GM23338 (cell line): ENCODE measurements around the gene HCAR1. TPM values are rescaled to one million over a fixed set of nuclear protein-coding genes. Genes with fewer than 3 reads are reported as not detected.

Source experiments
- ATAC-seq: fragments of 200-7000 bp; cut with Tn5 transposase; 3 replicates; pipeline ENCODE4 v1.9.1; 2020
- DNase-seq: peaks from one replicate; pipeline ENCODE4 v3.0.0-alpha.2; 2015; ENCODE audit warnings: low spot score
- H2AFZ ChIP-seq: fragments of 200-600 bp; sonication (generic); 2 replicates; pipeline ENCODE4 v1.8.0; 2016; ENCODE audit warnings: antibody characterized with exemption, mild to moderate bottlenecking, moderate library complexity
- H3F3A ChIP-seq: fragments of 200-600 bp; sonication (generic); replicated peaks from 2 replicates; pipeline ENCODE4 v1.8.0; 2017; ENCODE audit warnings: antibody characterized with exemption, mixed run types, low read depth
- H3K27ac ChIP-seq: fragments of 200-600 bp; sonication (generic); 2 replicates; pipeline ENCODE4 v1.6.1; 2016; ENCODE audit warnings: low read depth
- H3K27me3 ChIP-seq: fragments of 200-600 bp; sonication (generic); 2 replicates; pipeline ENCODE4 v1.8.0; 2016; ENCODE audit warnings: mild to moderate bottlenecking, mixed run types, moderate library complexity; ENCODE audit not compliant: insufficient read depth
- H3K36me3 ChIP-seq: fragments of 200-600 bp; sonication (generic); 2 replicates; pipeline ENCODE4 v1.8.0; 2016; ENCODE audit warnings: mild to moderate bottlenecking; ENCODE audit not compliant: insufficient read depth
- H3K4me1 ChIP-seq: fragments of 200-600 bp; sonication (generic); 2 replicates; pipeline ENCODE4 v1.8.0; 2016; ENCODE audit warnings: mild to moderate bottlenecking, moderate library complexity; ENCODE audit not compliant: insufficient read depth
- H3K4me2 ChIP-seq: fragments of 200-600 bp; sonication (generic); 2 replicates; pipeline ENCODE4 v1.7.1; 2017; ENCODE audit warnings: mixed run types
- H3K4me3 ChIP-seq: fragments of 200-600 bp; sonication (generic); 2 replicates; pipeline ENCODE4 v1.6.1; 2016; ENCODE audit warnings: mixed run types
- H3K79me2 ChIP-seq: fragments of 200-600 bp; sonication (generic); replicated peaks from 2 replicates; pipeline ENCODE4 v1.8.0; 2017; ENCODE audit warnings: mild to moderate bottlenecking; ENCODE audit not compliant: insufficient read depth
- H3K9me2 ChIP-seq: fragments of 200-600 bp; sonication (generic); 2 replicates; pipeline ENCODE4 v1.8.0; 2017; ENCODE audit not compliant: insufficient read depth
- H4K20me1 ChIP-seq: fragments of 200-600 bp; sonication (generic); replicated peaks from 2 replicates; pipeline ENCODE4 v1.8.0; 2017; ENCODE audit warnings: mild to moderate bottlenecking; ENCODE audit not compliant: insufficient read depth
- H3K27ac Mint-ChIP-seq: 2 replicates; pipeline ENCODE4 v1.8.0; 2020; ENCODE audit warnings: inconsistent platforms, mild to moderate bottlenecking, moderate library complexity, mixed read lengths
- H3K27me3 Mint-ChIP-seq: 3 replicates; pipeline ENCODE4 v1.8.0; 2022; ENCODE audit warnings: low read depth, mild to moderate bottlenecking, moderate library complexity, mixed read lengths, inconsistent platforms; ENCODE audit not compliant: insufficient read depth, poor library complexity
- H3K36me3 Mint-ChIP-seq: 3 replicates; pipeline ENCODE4 v1.8.0; 2021; ENCODE audit warnings: low read depth, mild to moderate bottlenecking, inconsistent platforms, moderate library complexity, mixed read lengths
- H3K4me1 Mint-ChIP-seq: 3 replicates; pipeline ENCODE4 v1.8.0; 2020; ENCODE audit warnings: mild to moderate bottlenecking, inconsistent platforms, mixed read lengths
- H3K4me3 Mint-ChIP-seq: 3 replicates; pipeline ENCODE4 v1.8.0; 2021; ENCODE audit warnings: moderate library complexity, mild to moderate bottlenecking, inconsistent platforms, mixed read lengths
- H3K9me3 Mint-ChIP-seq: 3 replicates; pipeline ENCODE4 v1.8.0; 2020; ENCODE audit warnings: moderate library complexity, mild to moderate bottlenecking, inconsistent platforms, mixed read lengths
- CREB1 ChIP-seq: fragments of 250-450 bp; sonication (Bioruptor Pico); IDR thresholded peaks from 2 replicates; pipeline ENCODE4 v1.5.0; 2020; ENCODE audit warnings: low read depth, mild to moderate bottlenecking, moderate library complexity
- CTCF ChIP-seq, 2 experiments: fragments of 200-600 bp in 1 of 2; sonication (generic) in 1 of 2; conservative IDR thresholded peaks; 2 replicates each; pipeline versions ENCODE4 v1.5.1 to v1.6.1; 2016 to 2017; ENCODE audit warnings: antibody characterized with exemption in 2 of 2, low read depth in 2 of 2, mild to moderate bottlenecking in 2 of 2, moderate library complexity in 1 of 2
- EZH2 ChIP-seq: fragments of 200-600 bp; sonication (generic); IDR thresholded peaks from one replicate; pipeline ENCODE4 v1.8.0; 2017; ENCODE audit warnings: antibody characterized with exemption, mild to moderate bottlenecking, low read depth; ENCODE audit not compliant: unreplicated experiment
- EZH2phosphoT487 ChIP-seq: fragments of 200-600 bp; sonication (generic); IDR thresholded peaks from one replicate; pipeline ENCODE4 v1.8.1; 2018; ENCODE audit warnings: antibody characterized with exemption; ENCODE audit not compliant: unreplicated experiment
- JUNB ChIP-seq: IDR thresholded peaks from one replicate; pipeline ENCODE4 v1.6.1; 2016; ENCODE audit warnings: antibody characterized with exemption; ENCODE audit not compliant: unreplicated experiment
- POLR2AphosphoS5 ChIP-seq: IDR thresholded peaks from 2 replicates; pipeline ENCODE4 v1.6.1; 2016; ENCODE audit warnings: antibody characterized with exemption, low read depth
- REST ChIP-seq: IDR thresholded peaks from one replicate; pipeline ENCODE4 v1.6.1; 2018; ENCODE audit warnings: antibody characterized with exemption; ENCODE audit not compliant: unreplicated experiment
- STAT1 ChIP-seq: IDR thresholded peaks from one replicate; pipeline ENCODE4 v1.6.1; 2016; ENCODE audit warnings: antibody characterized with exemption; ENCODE audit not compliant: unreplicated experiment
- ZNF114 ChIP-seq: fragments of 250-450 bp; sonication (Bioruptor Pico); IDR thresholded peaks from 2 replicates; pipeline ENCODE4 v1.5.0; 2020; ENCODE audit warnings: mild to moderate bottlenecking, moderate library complexity
- ZNF331 ChIP-seq: fragments of 250-450 bp; sonication (Bioruptor Pico); IDR thresholded peaks from 2 replicates; pipeline ENCODE4 v1.5.0; 2020; ENCODE audit warnings: low read depth, mild to moderate bottlenecking, moderate library complexity
- ZNF462 ChIP-seq: fragments of 250-450 bp; sonication (Bioruptor Pico); IDR thresholded peaks from 2 replicates; pipeline ENCODE4 v1.5.0; 2020; ENCODE audit warnings: mild to moderate bottlenecking, moderate library complexity
- polyA plus RNA-seq: library from polyadenylated mRNA; unstranded; fragments of >200 nt; fragmentation: Nextera tagmentation; extraction: Ambion mirVana; gene quantifications from 2 replicates; pipeline ENCODE4 v1.2.1, GENCODE V29; 2016
- total RNA-seq: library from RNA; depleted of rRNA; stranded (reverse); fragments of >200 nt; shearing (Covaris generic); gene quantifications from 2 replicates; pipeline ENCODE4 v1.2.3, GENCODE V29; 2014

HCAR1 gene
- total and polyA plus RNA-seq, 2 experiments from 2014 or later: 0.17 TPM; not detected in 1

GRCh38 chr12:122726080-122726558 lies 4.5 kb downstream of the HCAR1 start:
- Histone ChIP-seq H3F3A (no peaks in the 10 kb centered on the region), H3K4me1 (no peaks in the 10 kb centered on the region), H3K4me2 (no peak overlapping the region), H3K36me3 (no peaks in the 10 kb centered on the region), H3K27me3 (no peaks in the 10 kb centered on the region), H3K4me3 (no peak overlapping the region), H3K9me2 (no peaks in the 10 kb centered on the region), H2AFZ (peak overlapping the region; percentile 9; the same call in 1 of the 2 replicates), H3K27ac (no peak overlapping the region), H3K79me2 (no peaks in the 10 kb centered on the region), H4K20me1 (no peaks in the 10 kb centered on the region)
- peaks cover 14% of the 10 kb centered on the region for H3K4me1 Mint-ChIP-seq
- TF ChIP-seq EZH2 (no peak), POLR2AphosphoS5 (no peak), JUNB (no peak), ZNF462 (no peak), CTCF (conservative IDR thresholded peaks at IDR 0.05; ENCODE audit: low read depth in 2 of 2) (no peak), CREB1 (no peak), STAT1 (no peak), EZH2phosphoT487 (no peak), ZNF331 (CRISPR knock-in tag) (no peak), ZNF114 (CRISPR knock-in tag) (no peak), REST (no peak)
- no peaks in the 10 kb centered on the region for H3K36me3 Mint-ChIP-seq
- H3K9me3 Mint-ChIP-seq: no peaks in the 10 kb centered on the region
- ATAC-seq: no peak
- DNase-seq: peak; percentile 42
- no peak overlapping the region for H3K4me3 Mint-ChIP-seq
- peak overlapping the region; percentile 57; the same call in 1 of the 2 replicates for H3K27ac Mint-ChIP-seq
- H3K27me3 Mint-ChIP-seq: no peaks in the 10 kb centered on the region
